Natural killer cell (primary cell): ENCODE measurements around the gene LPAR1. TPM values are rescaled to one million over a fixed set of nuclear protein-coding genes. Genes with fewer than 3 reads are reported as not detected.

Source experiments
- ATAC-seq, 3 donors: fragments of 150-1000 bp in 2 of 3; fragments of 200-7000 bp in 1 of 3; cut with Tn5 transposase; 1 replicate in 1 of 3; 2 replicates in 2 of 3; pipeline ENCODE4 v1.10.0; 2021; ENCODE audit warnings: mild to moderate bottlenecking in 2 of 3, moderate library complexity in 2 of 3
- DNase-seq, 2 donors: peaks; one replicate each; pipeline versions ENCODE4 v3.0.0 to v3.0.0-alpha.2; 2013 to 2021; ENCODE audit warnings: mixed read lengths in 1 of 2
- H3K27ac ChIP-seq: one replicate; pipeline ENCODE4 v1.5.1; 2013; ENCODE audit warnings: mild to moderate bottlenecking, low read length
- H3K27me3 ChIP-seq: one replicate; pipeline ENCODE4 v1.6.1; 2013; ENCODE audit warnings: low read length; ENCODE audit not compliant: control insufficient read depth, insufficient read depth
- H3K36me3 ChIP-seq: one replicate; pipeline ENCODE4 v1.6.1; 2013; ENCODE audit warnings: low read length; ENCODE audit not compliant: control insufficient read depth, insufficient read depth
- H3K4me1 ChIP-seq: one replicate; pipeline ENCODE4 v1.6.1; 2013; ENCODE audit warnings: low read length; ENCODE audit not compliant: control insufficient read depth, insufficient read depth
- H3K4me3 ChIP-seq: one replicate; pipeline ENCODE4 v1.5.1; 2013; ENCODE audit warnings: low read length
- H3K9me3 ChIP-seq: one replicate; pipeline ENCODE4 v1.6.1; 2013; ENCODE audit warnings: low read length; ENCODE audit not compliant: control insufficient read depth, insufficient read depth
- H3K27ac Mint-ChIP-seq, 2 donors: one replicate each; pipeline ENCODE4 v1.8.0; 2022; ENCODE audit warnings: mild to moderate bottlenecking in 2 of 2, mixed read lengths in 2 of 2, moderate library complexity in 1 of 2
- H3K27me3 Mint-ChIP-seq, 2 donors: one replicate each; pipeline ENCODE4 v1.8.0; 2022; ENCODE audit warnings: low read depth in 2 of 2, mixed read lengths in 2 of 2
- H3K36me3 Mint-ChIP-seq: one replicate; pipeline ENCODE4 v1.8.0; 2022; ENCODE audit warnings: mixed read lengths
- H3K4me1 Mint-ChIP-seq, 2 donors: one replicate each; pipeline ENCODE4 v1.8.0; 2022; ENCODE audit warnings: mixed read lengths in 2 of 2
- H3K4me3 Mint-ChIP-seq: one replicate; pipeline ENCODE4 v1.8.0; 2022; ENCODE audit warnings: mild to moderate bottlenecking, moderate library complexity, mixed read lengths
- H3K9me3 Mint-ChIP-seq, 2 donors: one replicate each; pipeline ENCODE4 v1.8.0; 2022; ENCODE audit warnings: mixed read lengths in 2 of 2
- CTCF ChIP-seq: fragments of 200-600 bp; IDR thresholded peaks from one replicate; pipeline ENCODE4 v1.8.0; 2022; ENCODE audit warnings: antibody characterized with exemption
- WGBS: methylation state at CpG from one replicate; pipeline ENCODE4 v1.1.7; 2013; ENCODE audit warnings: missing lambda C conversion rate; ENCODE audit not compliant: insufficient coverage; 5-methylcytosine and 5-hydroxymethylcytosine counted together
- intact Hi-C: fragments of 100-400 bp; cut with micrococcal nuclease; formaldehyde crosslinking; loops from one replicate; pipeline ENCODE4 v1.14.2; 2022
- total RNA-seq, 4 donors: library from RNA; stranded (reverse); fragments of 120-200 nt in 1 of 4; gene quantifications; one replicate each; pipeline versions ENCODE4 v1.2.3 to v1.2.4, GENCODE V29; 2013 to 2022

The LPAR1 gene
- total RNA-seq, 3 donors from 2014 or later (not counting 1 experiment from before 2014, with no cell fraction given): 0.48 to 0.50 TPM; not detected in 1

- H3K27me3 ChIP-seq: no peaks in the 10 kb centered on the region
- no peak for TF ChIP-seq CTCF
- Mint-ChIP-seq H3K27ac (no peak overlapping the region), H3K9me3 (peaks cover 0 to 4% of the 10 kb centered on the region in 2 donors), H3K4me3 (no peak overlapping the region), H3K36me3 (no peaks in the 10 kb centered on the region), H3K27me3 (no peaks in the 10 kb centered on the region), H3K4me1 (no peaks in the 10 kb centered on the region)
- ATAC-seq (peak in 1 of 3 donors; percentile 39), DNase-seq (no peak)
- H3K4me3 ChIP-seq: no peak overlapping the region
- no peaks in the 10 kb centered on the region for H3K36me3 ChIP-seq
- H3K4me1 ChIP-seq: no peaks in the 10 kb centered on the region
- no peak overlapping the region for H3K27ac ChIP-seq
- H3K9me3 ChIP-seq: no peaks in the 10 kb centered on the region
- intact Hi-C loops: no loop called here
- WGBS: 75% methylated on average over 3 of the region's 3 CpGs
Measured at GRCh38 chr9:110919609-110920008, 118.7 kb downstream of the LPAR1 start.

GRCh38 chr9:110919050-110919435 is 119.2 kb downstream of the LPAR1 start:
- no peak for TF ChIP-seq CTCF
- DNase-seq: no peak
- intact Hi-C loops: no loop called here
- Mint-ChIP-seq H3K4me3 (no peak overlapping the region), H3K9me3 (peaks cover 2 to 4% of the 10 kb centered on the region in 2 donors), H3K4me1 (no peaks in the 10 kb centered on the region), H3K27me3 (no peaks in the 10 kb centered on the region), H3K27ac (no peak overlapping the region), H3K36me3 (no peaks in the 10 kb centered on the region)
- no peak overlapping the region for H3K4me3 ChIP-seq
- ATAC-seq: no peak
- no peaks in the 10 kb centered on the region for H3K9me3 ChIP-seq
- H3K4me1 ChIP-seq: no peaks in the 10 kb centered on the region
- H3K27me3 ChIP-seq: no peaks in the 10 kb centered on the region
- no peak overlapping the region for H3K27ac ChIP-seq
- H3K36me3 ChIP-seq: no peaks in the 10 kb centered on the region
- WGBS: 97% methylated on average over 3 of the region's 3 CpGs

- peaks cover 3 to 4% of the 10 kb centered on the region in 2 donors for H3K9me3 Mint-ChIP-seq
- no peak for DNase-seq
- no peaks in the 10 kb centered on the region for H3K4me1 ChIP-seq
- no peak overlapping the region for H3K27ac ChIP-seq
- no peak for TF ChIP-seq CTCF
- WGBS: 90% methylated on average over 1 of the region's 1 CpG
- no peak overlapping the region for H3K4me3 ChIP-seq
- ATAC-seq: no peak
- no peaks in the 10 kb centered on the region for H3K9me3 ChIP-seq
- no peaks in the 10 kb centered on the region for H3K27me3 ChIP-seq
- intact Hi-C loops: no loop called here
- H3K4me3 Mint-ChIP-seq: no peak overlapping the region
- H3K27ac Mint-ChIP-seq: no peak overlapping the region
- H3K36me3 Mint-ChIP-seq: no peaks in the 10 kb centered on the region
- no peaks in the 10 kb centered on the region for H3K36me3 ChIP-seq
- H3K27me3 Mint-ChIP-seq: no peaks in the 10 kb centered on the region
- H3K4me1 Mint-ChIP-seq: no peaks in the 10 kb centered on the region
Measured at GRCh38 chr9:110918316-110919049, 119.8 kb downstream of the LPAR1 start.

GRCh38 chr9:110916403-110916802 is 121.9 kb downstream of the LPAR1 start:
- Histone ChIP-seq H3K9me3 (no peaks in the 10 kb centered on the region), H3K27me3 (no peaks in the 10 kb centered on the region), H3K4me3 (no peak overlapping the region), H3K36me3 (no peaks in the 10 kb centered on the region), H3K27ac (no peak overlapping the region), H3K4me1 (no peaks in the 10 kb centered on the region)
- Mint-ChIP-seq H3K4me3 (no peak overlapping the region), H3K4me1 (no peaks in the 10 kb centered on the region), H3K27ac (no peak overlapping the region), H3K27me3 (no peaks in the 10 kb centered on the region), H3K9me3 (peaks cover 6 to 8% of the 10 kb centered on the region in 2 donors), H3K36me3 (no peaks in the 10 kb centered on the region)
- TF ChIP-seq CTCF: no peak
- no peak for DNase-seq
- intact Hi-C loops: no loop called here
- ATAC-seq: no peak
- WGBS: 100% methylated on average over 1 of the region's 2 CpGs
